Smooth muscle cell (in vitro differentiated cells): ENCODE data around the gene RAB40B. TPM values are rescaled to one million over a fixed set of nuclear protein-coding genes. Genes with fewer than 3 reads are reported as not detected.

ENCODE experiments used
- DNase-seq: peaks from one replicate; lab custom pipeline; 2025; ENCODE audit not compliant: unreplicated experiment; lab: John Stamatoyannopoulos, UW
- H2AFZ ChIP-seq: fragments of 200-600 bp; sonication (generic); 2 replicates; pipeline ENCODE4 v1.6.0; 2016; ENCODE audit warnings: antibody characterized with exemption, low read depth, mild to moderate bottlenecking
- H3F3A ChIP-seq: fragments of 200-600 bp; sonication (generic); 2 replicates; pipeline ENCODE4 v1.6.0; 2017; ENCODE audit warnings: antibody characterized with exemption, low read depth
- H3K27ac ChIP-seq: fragments of 200-600 bp; sonication (generic); 2 replicates; pipeline ENCODE4 v1.5.1; 2016; ENCODE audit warnings: low read depth, mild to moderate bottlenecking
- H3K27me3 ChIP-seq: fragments of 200-600 bp; sonication (generic); 2 replicates; pipeline ENCODE4 v1.6.1; 2016; ENCODE audit warnings: low read depth, mild to moderate bottlenecking
- H3K36me3 ChIP-seq: fragments of 200-600 bp; sonication (generic); 2 replicates; pipeline ENCODE4 v1.5.1; 2016; ENCODE audit warnings: low read depth
- H3K4me1 ChIP-seq: fragments of 200-600 bp; sonication (generic); 2 replicates; pipeline ENCODE4 v1.5.1; 2016; ENCODE audit warnings: low read depth
- H3K4me2 ChIP-seq: fragments of 200-600 bp; sonication (generic); 2 replicates; pipeline ENCODE4 v1.6.0; 2016; ENCODE audit warnings: mild to moderate bottlenecking
- H3K4me3 ChIP-seq: fragments of 200-600 bp; sonication (generic); 2 replicates; pipeline ENCODE4 v1.5.1; 2016; ENCODE audit warnings: mild to moderate bottlenecking
- H3K79me2 ChIP-seq: fragments of 200-600 bp; sonication (generic); 2 replicates; pipeline ENCODE4 v1.6.0; 2016; ENCODE audit warnings: low read depth, mild to moderate bottlenecking
- H3K9ac ChIP-seq: fragments of 200-600 bp; sonication (generic); 2 replicates; pipeline ENCODE4 v1.6.0; 2016; ENCODE audit warnings: low read depth
- H3K9me3 ChIP-seq: fragments of 200-600 bp; sonication (generic); replicated peaks from 2 replicates; pipeline ENCODE4 v1.5.1; 2016; ENCODE audit warnings: low read depth
- H4K20me1 ChIP-seq: fragments of 200-600 bp; sonication (generic); 2 replicates; pipeline ENCODE4 v1.6.0; 2016; ENCODE audit warnings: low read depth
- WGBS: methylation state at CpG from one replicate; pipeline ENCODE4 v1.1.7; 2016; ENCODE audit warnings: low lambda C conversion rate; 5-methylcytosine and 5-hydroxymethylcytosine counted together
- polyA plus RNA-seq: library from polyadenylated mRNA; unstranded; fragments of >200 nt; fragmentation: Nextera tagmentation; extraction: Ambion mirVana; gene quantifications from 2 replicates; pipeline ENCODE4 v1.2.1, GENCODE V29; 2016
- total RNA-seq: library from RNA; depleted of rRNA; stranded (reverse); fragments of >200 nt; gene quantifications from 2 replicates; pipeline ENCODE4 v1.2.3, GENCODE V29; 2014
- TF ChIP-seq, protein P1 (sequence below): fragments of 200-600 bp; sonication (generic); IDR thresholded peaks from 2 replicates; pipeline ENCODE4 v1.5.1; 2017; ENCODE audit warnings: borderline replicate concordance, mild to moderate bottlenecking, antibody characterized with exemption; ENCODE audit not compliant: insufficient read depth, poor library complexity, severe bottlenecking

Gene RAB40B
- total and polyA plus RNA-seq, 2 experiments from 2014 or later, result 12.0 to 16.0 TPM

- Histone ChIP-seq H4K20me1 (peaks cover 39% of the 10 kb centered on the region), H3K27ac (no peak overlapping the region), H2AFZ (no peak overlapping the region), H3K4me3 (no peak overlapping the region), H3K4me2 (no peak overlapping the region), H3F3A (no peaks in the 10 kb centered on the region), H3K36me3 (peaks cover 17% of the 10 kb centered on the region), H3K9me3 (no peaks in the 10 kb centered on the region), H3K27me3 (no peaks in the 10 kb centered on the region), H3K9ac (no peak overlapping the region), H3K4me1 (no peaks in the 10 kb centered on the region), H3K79me2 (no peaks in the 10 kb centered on the region)
- 95% methylated on average over 7 of the region's 7 CpGs for WGBS
- no peak for DNase-seq
- TF ChIP-seq, protein P1, sequence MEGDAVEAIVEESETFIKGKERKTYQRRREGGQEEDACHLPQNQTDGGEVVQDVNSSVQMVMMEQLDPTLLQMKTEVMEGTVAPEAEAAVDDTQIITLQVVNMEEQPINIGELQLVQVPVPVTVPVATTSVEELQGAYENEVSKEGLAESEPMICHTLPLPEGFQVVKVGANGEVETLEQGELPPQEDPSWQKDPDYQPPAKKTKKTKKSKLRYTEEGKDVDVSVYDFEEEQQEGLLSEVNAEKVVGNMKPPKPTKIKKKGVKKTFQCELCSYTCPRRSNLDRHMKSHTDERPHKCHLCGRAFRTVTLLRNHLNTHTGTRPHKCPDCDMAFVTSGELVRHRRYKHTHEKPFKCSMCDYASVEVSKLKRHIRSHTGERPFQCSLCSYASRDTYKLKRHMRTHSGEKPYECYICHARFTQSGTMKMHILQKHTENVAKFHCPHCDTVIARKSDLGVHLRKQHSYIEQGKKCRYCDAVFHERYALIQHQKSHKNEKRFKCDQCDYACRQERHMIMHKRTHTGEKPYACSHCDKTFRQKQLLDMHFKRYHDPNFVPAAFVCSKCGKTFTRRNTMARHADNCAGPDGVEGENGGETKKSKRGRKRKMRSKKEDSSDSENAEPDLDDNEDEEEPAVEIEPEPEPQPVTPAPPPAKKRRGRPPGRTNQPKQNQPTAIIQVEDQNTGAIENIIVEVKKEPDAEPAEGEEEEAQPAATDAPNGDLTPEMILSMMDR, result no peak
Measured at GRCh38 chr17:82619211-82619610, 79.3 kb downstream of the RAB40B start.

GRCh38 chr17:82616021-82616711 lies 82.3 kb downstream of the RAB40B start:
- Histone ChIP-seq H3F3A (no peaks in the 10 kb centered on the region), H3K36me3 (peaks cover 10% of the 10 kb centered on the region), H3K27me3 (no peaks in the 10 kb centered on the region), H3K79me2 (no peaks in the 10 kb centered on the region), H3K9ac (no peak overlapping the region), H3K9me3 (no peaks in the 10 kb centered on the region), H3K4me1 (no peaks in the 10 kb centered on the region), H3K4me2 (no peak overlapping the region), H3K27ac (no peak overlapping the region), H4K20me1 (peaks cover 11% of the 10 kb centered on the region), H3K4me3 (no peak overlapping the region), H2AFZ (no peak overlapping the region)
- no peak for DNase-seq
- WGBS, result 99% methylated on average over 22 of the region's 22 CpGs
- TF ChIP-seq, protein P1, result no peak

- Histone ChIP-seq H2AFZ (no peak overlapping the region), H3F3A (no peaks in the 10 kb centered on the region), H3K4me3 (no peak overlapping the region), H3K4me1 (no peaks in the 10 kb centered on the region), H3K27me3 (no peaks in the 10 kb centered on the region), H3K9me3 (no peaks in the 10 kb centered on the region), H3K79me2 (no peaks in the 10 kb centered on the region), H3K27ac (no peak overlapping the region), H3K9ac (no peak overlapping the region), H4K20me1 (peaks cover 7% of the 10 kb centered on the region), H3K36me3 (peaks cover 2% of the 10 kb centered on the region), H3K4me2 (no peak overlapping the region)
- 95% methylated on average over 45 of the region's 45 CpGs for WGBS
- DNase-seq, result no peak
- TF ChIP-seq, protein P1, result no peak
Measured at GRCh38 chr17:82615084-82616020, 83.1 kb downstream of the RAB40B start.
